Smooth muscle cell (in vitro differentiated cells): ENCODE results near the gene KLF6. TPM values are rescaled to one million over a fixed set of nuclear protein-coding genes. Genes with fewer than 3 reads are reported as not detected.

Source experiments
- DNase-seq: peaks from one replicate; lab custom pipeline; 2025; ENCODE audit not compliant: unreplicated experiment; lab: John Stamatoyannopoulos, UW
- H2AFZ ChIP-seq: fragments of 200-600 bp; sonication (generic); 2 replicates; pipeline ENCODE4 v1.6.0; 2016; ENCODE audit warnings: antibody characterized with exemption, low read depth, mild to moderate bottlenecking
- H3F3A ChIP-seq: fragments of 200-600 bp; sonication (generic); 2 replicates; pipeline ENCODE4 v1.6.0; 2017; ENCODE audit warnings: antibody characterized with exemption, low read depth
- H3K27ac ChIP-seq: fragments of 200-600 bp; sonication (generic); 2 replicates; pipeline ENCODE4 v1.5.1; 2016; ENCODE audit warnings: low read depth, mild to moderate bottlenecking
- H3K27me3 ChIP-seq: fragments of 200-600 bp; sonication (generic); 2 replicates; pipeline ENCODE4 v1.6.1; 2016; ENCODE audit warnings: low read depth, mild to moderate bottlenecking
- H3K36me3 ChIP-seq: fragments of 200-600 bp; sonication (generic); 2 replicates; pipeline ENCODE4 v1.5.1; 2016; ENCODE audit warnings: low read depth
- H3K4me1 ChIP-seq: fragments of 200-600 bp; sonication (generic); 2 replicates; pipeline ENCODE4 v1.5.1; 2016; ENCODE audit warnings: low read depth
- H3K4me2 ChIP-seq: fragments of 200-600 bp; sonication (generic); 2 replicates; pipeline ENCODE4 v1.6.0; 2016; ENCODE audit warnings: mild to moderate bottlenecking
- H3K4me3 ChIP-seq: fragments of 200-600 bp; sonication (generic); 2 replicates; pipeline ENCODE4 v1.5.1; 2016; ENCODE audit warnings: mild to moderate bottlenecking
- H3K79me2 ChIP-seq: fragments of 200-600 bp; sonication (generic); 2 replicates; pipeline ENCODE4 v1.6.0; 2016; ENCODE audit warnings: low read depth, mild to moderate bottlenecking
- H3K9ac ChIP-seq: fragments of 200-600 bp; sonication (generic); 2 replicates; pipeline ENCODE4 v1.6.0; 2016; ENCODE audit warnings: low read depth
- H3K9me3 ChIP-seq: fragments of 200-600 bp; sonication (generic); replicated peaks from 2 replicates; pipeline ENCODE4 v1.5.1; 2016; ENCODE audit warnings: low read depth
- H4K20me1 ChIP-seq: fragments of 200-600 bp; sonication (generic); 2 replicates; pipeline ENCODE4 v1.6.0; 2016; ENCODE audit warnings: low read depth
- CTCF ChIP-seq: fragments of 200-600 bp; sonication (generic); IDR thresholded peaks from 2 replicates; pipeline ENCODE4 v1.5.1; 2017; ENCODE audit warnings: borderline replicate concordance, mild to moderate bottlenecking, antibody characterized with exemption; ENCODE audit not compliant: insufficient read depth, poor library complexity, severe bottlenecking
- WGBS: methylation state at CpG from one replicate; pipeline ENCODE4 v1.1.7; 2016; ENCODE audit warnings: low lambda C conversion rate; 5-methylcytosine and 5-hydroxymethylcytosine counted together
- polyA plus RNA-seq: library from polyadenylated mRNA; unstranded; fragments of >200 nt; fragmentation: Nextera tagmentation; extraction: Ambion mirVana; gene quantifications from 2 replicates; pipeline ENCODE4 v1.2.1, GENCODE V29; 2016
- total RNA-seq: library from RNA; depleted of rRNA; stranded (reverse); fragments of >200 nt; gene quantifications from 2 replicates; pipeline ENCODE4 v1.2.3, GENCODE V29; 2014

Gene KLF6
- total and polyA plus RNA-seq, 2 experiments from 2014 or later, result 198 to 519 TPM

DNA sequence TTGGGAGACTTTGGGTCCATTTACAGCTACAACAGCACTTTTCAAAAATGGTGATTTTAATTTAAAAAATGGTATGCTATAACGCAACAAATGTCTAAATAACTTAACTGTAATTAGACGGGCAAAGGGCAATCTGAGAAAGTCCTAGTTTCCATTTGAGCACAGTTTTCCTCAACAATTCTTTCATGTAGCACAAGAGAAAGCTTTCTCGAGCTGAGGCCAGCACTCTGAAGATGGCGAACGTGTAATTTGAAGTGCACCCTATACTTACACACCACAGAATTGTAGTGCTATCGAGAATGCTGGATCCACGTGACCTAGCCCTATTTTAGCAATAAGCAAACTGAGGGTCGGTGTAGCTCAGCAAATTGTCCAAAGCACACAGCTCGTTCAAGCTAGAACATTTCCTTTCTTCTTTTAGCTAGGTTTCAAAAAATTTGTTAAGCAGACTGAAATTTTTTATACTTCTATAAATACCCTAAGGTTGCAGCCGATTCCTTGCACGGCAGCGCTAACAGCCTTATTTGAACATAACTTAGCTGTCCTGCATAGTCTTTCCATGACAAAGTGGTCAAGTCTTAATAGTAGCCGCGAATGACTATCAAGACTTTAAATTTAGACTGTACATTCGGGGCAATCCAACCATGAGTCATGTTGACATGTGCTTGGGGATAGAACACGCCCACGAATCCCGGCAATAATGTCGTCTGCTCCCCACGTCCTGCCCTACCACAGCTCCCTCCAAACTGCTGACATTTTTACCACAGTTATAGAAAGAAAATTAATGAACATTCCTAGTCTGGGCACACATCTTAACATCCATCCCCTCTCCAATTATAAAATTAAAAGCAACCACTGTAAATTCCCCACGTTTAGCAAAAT is 10.0 kb downstream of the KLF6 start:
- Histone ChIP-seq H3K27ac (peak overlapping the region; percentile 99), H3K36me3 (peaks cover 6% of the 10 kb centered on the region), H3K4me2 (peak overlapping the region; percentile 93), H2AFZ (no peak overlapping the region), H3K9ac (peak overlapping the region; percentile 73), H3K79me2 (peaks cover 21% of the 10 kb centered on the region), H3K9me3 (no peaks in the 10 kb centered on the region), H4K20me1 (peaks cover 27% of the 10 kb centered on the region), H3F3A (peaks cover 43% of the 10 kb centered on the region), H3K27me3 (no peaks in the 10 kb centered on the region), H3K4me1 (peaks cover 20% of the 10 kb centered on the region), H3K4me3 (no peak overlapping the region)
- no peak for TF ChIP-seq CTCF
- no peak for DNase-seq
- WGBS, result 34% methylated on average over 21 of the region's 21 CpGs

DNA sequence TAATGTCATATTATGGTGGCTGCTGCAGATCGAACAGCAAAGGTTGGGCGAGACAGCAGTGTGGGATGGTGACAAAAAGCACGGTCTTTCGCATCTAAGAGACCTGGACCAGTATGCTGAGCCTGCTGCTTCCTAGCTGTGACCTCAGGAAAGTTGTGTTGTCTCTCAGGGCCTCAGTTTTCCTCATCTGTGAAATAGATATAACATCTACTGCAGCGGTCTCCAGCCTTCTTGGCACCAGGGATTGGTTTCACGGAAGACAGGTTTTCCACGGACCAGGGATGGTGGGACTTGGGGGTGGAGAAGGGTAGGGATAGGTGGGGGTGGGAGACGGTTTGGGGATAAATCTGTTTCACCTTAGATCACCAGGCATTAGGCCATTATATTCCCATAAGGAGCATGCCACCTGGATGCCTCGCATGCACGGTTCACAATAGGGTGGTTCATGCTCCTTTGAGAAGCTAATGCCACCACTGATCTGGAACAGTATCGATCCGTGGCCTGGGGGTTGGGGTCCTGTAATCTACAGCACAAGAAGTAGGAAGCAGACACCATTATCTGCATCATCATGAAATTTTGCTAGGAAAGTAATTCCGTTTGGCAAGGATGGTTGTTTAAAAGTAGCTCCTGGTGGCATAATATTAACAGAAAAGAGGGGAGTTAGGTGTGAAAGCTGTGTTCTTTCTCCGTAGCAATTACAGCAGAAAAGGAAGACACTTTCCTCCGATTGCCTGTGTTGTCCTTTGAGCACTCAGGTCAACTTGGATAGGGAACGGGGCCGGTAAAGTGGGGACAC is 10.8 kb downstream of the KLF6 start:
- peaks cover 19% of the 10 kb centered on the region for H4K20me1 ChIP-seq
- WGBS, result 89% methylated on average over 17 of the region's 17 CpGs

DNA sequence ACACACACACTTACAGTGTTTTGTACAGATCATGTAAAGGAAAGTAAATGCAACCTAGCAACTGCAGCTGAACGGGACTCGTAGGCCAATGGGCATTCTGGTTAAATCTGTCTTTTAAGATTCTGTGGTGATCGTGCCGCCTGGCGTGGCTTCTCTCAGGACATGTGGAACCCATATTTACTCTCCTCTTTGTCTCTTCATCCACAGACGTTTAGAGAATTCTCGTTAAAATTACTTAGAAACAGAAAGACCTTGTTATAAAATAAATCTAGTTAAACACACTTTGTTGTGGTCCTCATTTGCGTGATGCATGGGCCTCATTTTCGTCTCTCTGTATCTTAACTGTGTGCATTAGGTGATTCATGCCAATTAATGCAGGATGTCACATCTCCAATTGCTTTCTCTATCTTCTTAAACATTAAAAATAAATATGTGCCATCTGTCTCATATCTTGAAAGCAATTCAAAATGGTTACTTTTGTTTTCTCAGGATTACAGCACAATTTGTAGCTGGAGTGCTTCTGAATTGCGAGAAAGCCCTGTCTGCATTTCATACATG is 11.5 kb downstream of the KLF6 start:
- Histone ChIP-seq H3K27me3 (no peaks in the 10 kb centered on the region), H3K4me2 (no peak overlapping the region), H4K20me1 (peaks cover 12% of the 10 kb centered on the region), H3F3A (peaks cover 29% of the 10 kb centered on the region), H3K79me2 (peaks cover 6% of the 10 kb centered on the region), H3K27ac (peak overlapping the region; percentile 99), H3K9ac (no peak overlapping the region), H2AFZ (no peak overlapping the region), H3K4me3 (no peak overlapping the region), H3K9me3 (no peaks in the 10 kb centered on the region), H3K4me1 (peaks cover 20% of the 10 kb centered on the region), H3K36me3 (no peaks in the 10 kb centered on the region)
- no peak for DNase-seq
- whole genome bisulfite sequencing, result 36% methylated on average over 10 of the region's 10 CpGs
- no peak for TF ChIP-seq CTCF

More for the DNA sequence above, 10.8 kb downstream of the KLF6 start:
- peaks cover 20% of the 10 kb centered on the region for H3K4me1 ChIP-seq
- H3K79me2 ChIP-seq, result peaks cover 13% of the 10 kb centered on the region
- no peak overlapping the region for H3K4me2 ChIP-seq
- H3F3A ChIP-seq, result peaks cover 35% of the 10 kb centered on the region
- no peaks in the 10 kb centered on the region for H3K9me3 ChIP-seq
- H3K27me3 ChIP-seq, result no peaks in the 10 kb centered on the region
- no peak overlapping the region for H3K9ac ChIP-seq
- peaks cover under 1% of the 10 kb centered on the region for H3K36me3 ChIP-seq
- peak overlapping the region; percentile 99 for H3K27ac ChIP-seq
- no peak for DNase-seq
- H2AFZ ChIP-seq, result no peak overlapping the region
- no peak for TF ChIP-seq CTCF
- no peak overlapping the region for H3K4me3 ChIP-seq
